A673 (cell line): ENCODE data around the gene ETV3. TPM values are rescaled to one million over a fixed set of nuclear protein-coding genes. Genes with fewer than 3 reads are reported as not detected.

ENCODE experiments used
- BruUV-seq: library from RNA; stranded (reverse); fragments of 400-500 nt; replicated peaks from 2 replicates; lab custom pipeline; 2021; lab: Mats Ljungman, UMichigan
- CTCF ChIA-PET: fragments of 300-600 bp; sonication (Branson Sonifier 250); formaldehyde crosslinking; loops from one replicate; lab custom pipeline; 2022; ENCODE audit warnings: antibody characterized with exemption; lab: Charles Lee
- POLR2A ChIA-PET: fragments of 300-600 bp; sonication (Branson Sonifier 250); formaldehyde crosslinking; loops from one replicate; lab custom pipeline; 2022; ENCODE audit warnings: antibody characterized with exemption; ENCODE audit not compliant: low non-redundant PET; lab: Charles Lee
- DNase-seq: peaks from one replicate; pipeline ENCODE4 v3.0.0-alpha.2; 2015; ENCODE audit warnings: low spot score
- H3K27ac ChIP-seq: fragments of 200-600 bp; sonication (generic); 2 replicates; pipeline ENCODE4 v1.5.1; 2016; ENCODE audit warnings: mixed run types, low read depth, mild to moderate bottlenecking, mixed read lengths, antibody characterized with exemption, low read length; ENCODE audit not compliant: poor library complexity, severe bottlenecking
- H3K27me3 ChIP-seq: fragments of 200-600 bp; sonication (generic); replicated peaks from 2 replicates; pipeline ENCODE4 v1.6.1; 2017; ENCODE audit warnings: mixed run types, low read depth, mild to moderate bottlenecking, mixed read lengths, antibody characterized with exemption, low read length; ENCODE audit not compliant: insufficient read depth, poor library complexity
- H3K36me3 ChIP-seq: fragments of 200-600 bp; sonication (generic); 2 replicates; pipeline ENCODE4 v1.6.1; 2016; ENCODE audit warnings: mixed run types, mild to moderate bottlenecking, mixed read lengths, antibody characterized with exemption, low read length; ENCODE audit not compliant: insufficient read depth, poor library complexity, severe bottlenecking
- H3K4me1 ChIP-seq: fragments of 200-600 bp; sonication (generic); 2 replicates; pipeline ENCODE4 v1.6.1; 2017; ENCODE audit warnings: mixed run types, mild to moderate bottlenecking, mixed read lengths, antibody characterized with exemption, low read length; ENCODE audit not compliant: insufficient read depth, poor library complexity, severe bottlenecking
- H3K4me3 ChIP-seq: fragments of 200-600 bp; sonication (generic); 2 replicates; pipeline ENCODE4 v1.5.1; 2016; ENCODE audit warnings: low read depth, mixed run types, mild to moderate bottlenecking, mixed read lengths, low read length; ENCODE audit not compliant: poor library complexity, severe bottlenecking
- H3K9me3 ChIP-seq: fragments of 200-600 bp; sonication (generic); 2 replicates; pipeline ENCODE4 v1.6.1; 2016; ENCODE audit warnings: mixed run types, low read depth, mild to moderate bottlenecking, mixed read lengths, antibody characterized with exemption, low read length; ENCODE audit not compliant: poor library complexity, severe bottlenecking
- EZH2 ChIP-seq: fragments of 200-600 bp; sonication (generic); IDR thresholded peaks from 2 replicates; pipeline ENCODE4 v1.6.1; 2017; ENCODE audit warnings: borderline replicate concordance, low read depth, mild to moderate bottlenecking, mixed read lengths, antibody characterized with exemption, low read length; ENCODE audit not compliant: poor library complexity, severe bottlenecking
- intact Hi-C: fragments of 100-400 bp; cut with micrococcal nuclease; formaldehyde crosslinking; loops from one replicate; pipeline ENCODE4 v1.10.0; 2022; ENCODE audit not compliant: unreplicated experiment
- total RNA-seq: library from RNA; stranded (reverse); gene quantifications from 2 replicates; pipeline ENCODE4 v1.2.3, GENCODE V29; 2021
- TF ChIP-seq, protein P1 (sequence below): fragments of 300-800, 200-600 bp; sonication (generic); conservative IDR thresholded peaks from 2 replicates; pipeline ENCODE4 v1.5.1; 2017; ENCODE audit warnings: low read depth, mild to moderate bottlenecking, antibody characterized with exemption, low read length, moderate library complexity, mixed read lengths

The ETV3 gene
- total RNA-seq, 1 experiment from 2014 or later: 46.1 TPM

DNA sequence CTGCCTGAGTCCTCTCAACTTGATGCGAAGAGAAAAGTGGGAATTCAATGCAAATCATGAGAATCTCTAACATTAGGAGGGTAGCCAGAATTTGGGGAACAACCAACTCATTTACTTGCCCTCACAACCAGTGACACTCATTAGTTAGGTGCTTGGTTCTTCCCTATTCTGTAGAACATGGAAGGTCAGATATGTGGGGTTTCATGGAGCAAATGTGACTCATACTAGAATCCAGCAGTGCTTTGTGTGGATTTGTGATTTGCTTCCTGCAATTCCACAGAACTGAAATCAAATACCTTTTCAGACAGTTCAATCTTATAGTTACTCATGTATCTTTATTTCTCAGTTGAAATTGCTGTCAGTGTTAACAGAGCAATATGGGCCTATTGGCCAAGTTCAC, 6.9 kb upstream of the ETV3 start:
- TF ChIP-seq, protein P1, sequence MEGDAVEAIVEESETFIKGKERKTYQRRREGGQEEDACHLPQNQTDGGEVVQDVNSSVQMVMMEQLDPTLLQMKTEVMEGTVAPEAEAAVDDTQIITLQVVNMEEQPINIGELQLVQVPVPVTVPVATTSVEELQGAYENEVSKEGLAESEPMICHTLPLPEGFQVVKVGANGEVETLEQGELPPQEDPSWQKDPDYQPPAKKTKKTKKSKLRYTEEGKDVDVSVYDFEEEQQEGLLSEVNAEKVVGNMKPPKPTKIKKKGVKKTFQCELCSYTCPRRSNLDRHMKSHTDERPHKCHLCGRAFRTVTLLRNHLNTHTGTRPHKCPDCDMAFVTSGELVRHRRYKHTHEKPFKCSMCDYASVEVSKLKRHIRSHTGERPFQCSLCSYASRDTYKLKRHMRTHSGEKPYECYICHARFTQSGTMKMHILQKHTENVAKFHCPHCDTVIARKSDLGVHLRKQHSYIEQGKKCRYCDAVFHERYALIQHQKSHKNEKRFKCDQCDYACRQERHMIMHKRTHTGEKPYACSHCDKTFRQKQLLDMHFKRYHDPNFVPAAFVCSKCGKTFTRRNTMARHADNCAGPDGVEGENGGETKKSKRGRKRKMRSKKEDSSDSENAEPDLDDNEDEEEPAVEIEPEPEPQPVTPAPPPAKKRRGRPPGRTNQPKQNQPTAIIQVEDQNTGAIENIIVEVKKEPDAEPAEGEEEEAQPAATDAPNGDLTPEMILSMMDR: no peak
- no peak for TF ChIP-seq EZH2
- Histone ChIP-seq H3K27me3 (no peaks in the 10 kb centered on the region), H3K4me3 (no peak overlapping the region), H3K4me1 (peaks cover 57% of the 10 kb centered on the region), H3K27ac (no peak overlapping the region), H3K9me3 (no peaks in the 10 kb centered on the region), H3K36me3 (no peaks in the 10 kb centered on the region)
- CTCF ChIA-PET: no interaction called here
- POLR2A ChIA-PET: no interaction called here
- DNase-seq: no peak
- BruUV-seq: no TSS peak
- intact Hi-C loops: no loop called here

DNA sequence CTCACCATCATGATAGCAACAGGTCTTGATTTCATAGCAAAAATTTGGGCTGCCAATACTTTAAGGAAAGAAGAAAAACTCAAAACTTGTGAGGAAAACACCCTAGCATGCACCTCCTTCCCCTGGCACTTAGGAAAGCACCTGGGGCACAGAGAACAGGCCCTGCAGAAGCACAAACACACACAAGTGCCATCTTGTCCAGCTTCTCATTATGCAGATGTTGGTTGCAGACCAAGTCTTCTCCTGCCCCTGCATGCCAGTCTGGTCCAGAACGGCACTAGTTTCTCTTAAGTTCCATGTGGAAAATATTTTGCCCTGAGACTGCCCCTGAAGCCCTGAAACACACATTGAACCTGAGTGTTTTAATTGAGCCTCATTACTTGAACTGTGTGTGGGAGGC, 6.3 kb upstream of the ETV3 start:
- no peaks in the 10 kb centered on the region for H3K9me3 ChIP-seq
- no peaks in the 10 kb centered on the region for H3K36me3 ChIP-seq
- no peak for TF ChIP-seq EZH2
- TF ChIP-seq, protein P1: no peak
- intact Hi-C loops: no loop called here
- DNase-seq: no peak
- H3K4me3 ChIP-seq: no peak overlapping the region
- BruUV-seq: no TSS peak
- POLR2A ChIA-PET: no interaction called here
- no peak overlapping the region for H3K27ac ChIP-seq
- CTCF ChIA-PET: no interaction called here
- peaks cover 52% of the 10 kb centered on the region for H3K4me1 ChIP-seq
- H3K27me3 ChIP-seq: no peaks in the 10 kb centered on the region

- no peak overlapping the region for H3K27ac ChIP-seq
- no peaks in the 10 kb centered on the region for H3K27me3 ChIP-seq
- DNase-seq: no peak
- H3K9me3 ChIP-seq: no peaks in the 10 kb centered on the region
- peaks cover 43% of the 10 kb centered on the region for H3K4me1 ChIP-seq
- POLR2A ChIA-PET: no interaction called here
- CTCF ChIA-PET: no interaction called here
- intact Hi-C loops: no loop called here
- no peak overlapping the region for H3K4me3 ChIP-seq
- no peak for TF ChIP-seq EZH2
- TF ChIP-seq, protein P1: no peak
- H3K36me3 ChIP-seq: no peaks in the 10 kb centered on the region
- no TSS peak for BruUV-seq
Observed at GRCh38 chr1:157142765-157143423, 4.7 kb upstream of the ETV3 start.
